Immature natural killer cell (primary cell): ENCODE data around the gene C1orf226. TPM values are rescaled to one million over a fixed set of nuclear protein-coding genes. Genes with fewer than 3 reads are reported as not detected.
A peak's percentile ranks its signal among the peaks of the same experiment; 100 is the strongest.
"Not testable (repeated sequence)": the region's sequence is repeated elsewhere in the genome, so short reads cannot be mapped to it uniquely, and the experiment has no call there.

Experiments used
- DNase-seq, 3 donors: peaks; one replicate each; pipeline ENCODE4 v3.0.0; 2022; ENCODE audit warnings: mixed read lengths in 1 of 3
- H3K27ac Mint-ChIP-seq, 6 donors: one replicate each; pipeline ENCODE4 v1.8.0; 2020; ENCODE audit warnings: mixed read lengths in 6 of 6, mild to moderate bottlenecking in 5 of 6, inconsistent platforms in 4 of 6, moderate library complexity in 3 of 6
- H3K27me3 Mint-ChIP-seq, 3 donors: one replicate each; pipeline ENCODE4 v1.8.0; 2020 to 2021; ENCODE audit warnings: low read depth in 3 of 3, mild to moderate bottlenecking in 3 of 3, mixed read lengths in 3 of 3, moderate library complexity in 3 of 3, inconsistent platforms in 1 of 3
- H3K36me3 Mint-ChIP-seq, 3 donors: one replicate each; pipeline ENCODE4 v1.8.0; 2020; ENCODE audit warnings: mixed read lengths in 3 of 3, inconsistent platforms in 2 of 3, mild to moderate bottlenecking in 2 of 3
- H3K4me1 Mint-ChIP-seq, 2 donors: one replicate each; pipeline ENCODE4 v1.8.0; 2020; ENCODE audit warnings: inconsistent platforms in 2 of 2, mild to moderate bottlenecking in 2 of 2, mixed read lengths in 2 of 2, moderate library complexity in 1 of 2
- H3K4me3 Mint-ChIP-seq, 5 donors: one replicate each; pipeline ENCODE4 v1.8.0; 2020; ENCODE audit warnings: mild to moderate bottlenecking in 5 of 5, mixed read lengths in 5 of 5, inconsistent platforms in 3 of 5, moderate library complexity in 3 of 5
- H3K9me3 Mint-ChIP-seq, 6 donors: one replicate each; pipeline ENCODE4 v1.8.0; 2020; ENCODE audit warnings: mild to moderate bottlenecking in 6 of 6, mixed read lengths in 6 of 6, inconsistent platforms in 4 of 6, moderate library complexity in 3 of 6
- polyA plus RNA-seq, 3 donors: library from polyadenylated mRNA; unstranded; fragments of 300-500 nt; fragmentation: Illumina TruSeq; gene quantifications; one replicate each; pipeline ENCODE4 v1.2.3, GENCODE V29; 2021

The C1orf226 gene
- not detected for polyA plus RNA-seq

GRCh38 chr1:162381383-162381782 is at the start of gene C1orf226:
TSS of gene C1orf226 (plus strand) at chr1:162381728. CDS start at chr1:162381902, 174 bp downstream.
- no peak within 1 kb of the TSS for H3K4me3 Mint-ChIP-seq
- no peaks in the 10 kb centered on the region for H3K36me3 Mint-ChIP-seq
- H3K27me3 Mint-ChIP-seq = peaks cover 0 to 1% (median 0%) of the 10 kb centered on the region in 3 donors
- H3K9me3 Mint-ChIP-seq = no peaks in the 10 kb centered on the region
- H3K27ac Mint-ChIP-seq = no peak within 1 kb of the TSS
- DNase-seq = no peak
- H3K4me1 Mint-ChIP-seq = peaks cover 0 to 1% of the 10 kb centered on the region in 2 donors

- H3K9me3 Mint-ChIP-seq = no peaks in the 10 kb centered on the region
- H3K36me3 Mint-ChIP-seq = no peaks in the 10 kb centered on the region
- DNase-seq = no peak
- no peak overlapping the region for H3K27ac Mint-ChIP-seq
- H3K27me3 Mint-ChIP-seq = peaks cover 2 to 10% (median 4%) of the 10 kb centered on the region in 3 donors
- no peaks in the 10 kb centered on the region for H3K4me1 Mint-ChIP-seq
- no peak overlapping the region for H3K4me3 Mint-ChIP-seq
Observed at GRCh38 chr1:162333991-162334390, 47.5 kb upstream of the C1orf226 start.

- Mint-ChIP-seq H3K9me3 (no peaks in the 10 kb centered on the region), H3K27me3 (peaks cover 2 to 15% (median 4%) of the 10 kb centered on the region in 3 donors), H3K27ac (no peak overlapping the region), H3K4me1 (no peaks in the 10 kb centered on the region), H3K36me3 (no peaks in the 10 kb centered on the region), H3K4me3 (no peak overlapping the region)
- no peak for DNase-seq
Observed at GRCh38 chr1:162335126-162335525, 46.4 kb upstream of the C1orf226 start.

GRCh38 chr1:162336621-162337285 is 44.8 kb upstream of the C1orf226 start:
- H3K4me1 Mint-ChIP-seq = no peaks in the 10 kb centered on the region
- DNase-seq = no peak
- no peak overlapping the region for H3K27ac Mint-ChIP-seq
- H3K36me3 Mint-ChIP-seq = no peaks in the 10 kb centered on the region
- no peaks in the 10 kb centered on the region for H3K9me3 Mint-ChIP-seq
- H3K4me3 Mint-ChIP-seq = no peak overlapping the region
- peaks cover 2 to 13% (median 4%) of the 10 kb centered on the region in 3 donors for H3K27me3 Mint-ChIP-seq

- Mint-ChIP-seq H3K9me3 (no peaks in the 10 kb centered on the region), H3K4me1 (no peaks in the 10 kb centered on the region), H3K27me3 (peaks cover 0 to 13% (median 2%) of the 10 kb centered on the region in 3 donors), H3K36me3 (no peaks in the 10 kb centered on the region), H3K27ac (no peak overlapping the region), H3K4me3 (no peak overlapping the region)
- no peak for DNase-seq
Observed at GRCh38 chr1:162342452-162342983, 39.0 kb upstream of the C1orf226 start.

- Mint-ChIP-seq H3K4me1 (no peaks in the 10 kb centered on the region), H3K27ac (no peak overlapping the region), H3K9me3 (no peaks in the 10 kb centered on the region), H3K4me3 (no peak overlapping the region), H3K27me3 (peaks cover 0 to 18% (median 2%) of the 10 kb centered on the region in 3 donors), H3K36me3 (no peaks in the 10 kb centered on the region)
- DNase-seq = no peak
Observed at GRCh38 chr1:162343470-162343869, 38.1 kb upstream of the C1orf226 start.

- Mint-ChIP-seq H3K27ac (no peak overlapping the region), H3K4me3 (no peak overlapping the region), H3K27me3 (peaks cover 2 to 11% (median 2%) of the 10 kb centered on the region in 3 donors), H3K36me3 (no peaks in the 10 kb centered on the region), H3K4me1 (no peaks in the 10 kb centered on the region), H3K9me3 (no peaks in the 10 kb centered on the region)
- DNase-seq = no peak
Observed at GRCh38 chr1:162347281-162347680, 34.2 kb upstream of the C1orf226 start.

GRCh38 chr1:162349635-162350330 is 31.7 kb upstream of the C1orf226 start:
- H3K4me1 Mint-ChIP-seq = no peaks in the 10 kb centered on the region
- no peaks in the 10 kb centered on the region for H3K36me3 Mint-ChIP-seq
- peaks cover 3 to 15% (median 3%) of the 10 kb centered on the region in 3 donors for H3K27me3 Mint-ChIP-seq
- H3K9me3 Mint-ChIP-seq = no peaks in the 10 kb centered on the region
- H3K4me3 Mint-ChIP-seq = no peak overlapping the region
- no peak overlapping the region for H3K27ac Mint-ChIP-seq
- no peak for DNase-seq

- no peak for DNase-seq
- Mint-ChIP-seq H3K4me3 (no peak overlapping the region), H3K9me3 (no peaks in the 10 kb centered on the region), H3K4me1 (no peaks in the 10 kb centered on the region), H3K36me3 (no peaks in the 10 kb centered on the region), H3K27me3 (peaks cover 3 to 13% (median 3%) of the 10 kb centered on the region in 3 donors), H3K27ac (no peak overlapping the region)
Observed at GRCh38 chr1:162351246-162351842, 30.2 kb upstream of the C1orf226 start.

- H3K36me3 Mint-ChIP-seq, DNase-seq, H3K9me3 Mint-ChIP-seq, H3K27ac Mint-ChIP-seq, H3K4me3 Mint-ChIP-seq, H3K4me1 Mint-ChIP-seq: not testable (repeated sequence)
- H3K27me3 Mint-ChIP-seq = peaks cover 3 to 13% (median 3%) of the 10 kb centered on the region in 3 donors
Observed at GRCh38 chr1:162351874-162352273, 29.7 kb upstream of the C1orf226 start.

- Mint-ChIP-seq H3K36me3 (no peaks in the 10 kb centered on the region), H3K27ac (peak overlapping the region in 2 of 6 donors; percentile 0 to 15), H3K4me3 (no peak overlapping the region), H3K4me1 (no peaks in the 10 kb centered on the region), H3K9me3 (no peaks in the 10 kb centered on the region), H3K27me3 (peaks cover 3 to 8% (median 3%) of the 10 kb centered on the region in 3 donors)
- DNase-seq = no peak
Observed at GRCh38 chr1:162353078-162353477, 28.4 kb upstream of the C1orf226 start.

GRCh38 chr1:162353702-162354101 is 27.8 kb upstream of the C1orf226 start:
- H3K27ac Mint-ChIP-seq = no peak overlapping the region
- H3K4me1 Mint-ChIP-seq = no peaks in the 10 kb centered on the region
- no peak overlapping the region for H3K4me3 Mint-ChIP-seq
- no peaks in the 10 kb centered on the region for H3K36me3 Mint-ChIP-seq
- no peaks in the 10 kb centered on the region for H3K9me3 Mint-ChIP-seq
- no peak for DNase-seq
- peaks cover 3 to 8% (median 3%) of the 10 kb centered on the region in 3 donors for H3K27me3 Mint-ChIP-seq

- Mint-ChIP-seq H3K27me3 (peaks cover 2 to 5% (median 2%) of the 10 kb centered on the region in 3 donors), H3K27ac (no peak overlapping the region), H3K9me3 (no peaks in the 10 kb centered on the region), H3K4me3 (no peak overlapping the region), H3K36me3 (no peaks in the 10 kb centered on the region), H3K4me1 (no peaks in the 10 kb centered on the region)
- DNase-seq = peak; percentile 49 to 57 (median 57)
Observed at GRCh38 chr1:162357681-162358266, 23.8 kb upstream of the C1orf226 start.

- no peak for DNase-seq
- Mint-ChIP-seq H3K4me3 (no peak overlapping the region), H3K27me3 (peaks cover 0 to 5% (median 0%) of the 10 kb centered on the region in 3 donors), H3K9me3 (no peaks in the 10 kb centered on the region), H3K27ac (no peak overlapping the region), H3K36me3 (no peaks in the 10 kb centered on the region), H3K4me1 (no peaks in the 10 kb centered on the region)
Observed at GRCh38 chr1:162358928-162359327, 22.6 kb upstream of the C1orf226 start.
